HEK293T (cell line): Measurements from ENCODE around the gene RBM20.

Source experiments
- ARNT ChIP-seq: fragments of 450-650 bp; IDR thresholded peaks from 2 replicates; pipeline ENCODE4 v1.6.1; 2017; ENCODE audit warnings: mild to moderate bottlenecking
- BHLHE40 ChIP-seq: fragments of 450-650 bp; IDR thresholded peaks from 2 replicates; pipeline ENCODE4 v1.6.1; 2016; ENCODE audit warnings: mild to moderate bottlenecking, moderate library complexity, borderline replicate concordance
- FOXK2 ChIP-seq: fragments of 450-650 bp; IDR thresholded peaks from 2 replicates; pipeline ENCODE4 v1.6.1; 2016; ENCODE audit warnings: mild to moderate bottlenecking
- FOXM1 ChIP-seq: fragments of 450-650 bp; IDR thresholded peaks from 2 replicates; pipeline ENCODE4 v1.6.1; 2017; ENCODE audit warnings: mild to moderate bottlenecking, borderline replicate concordance
- LEF1 ChIP-seq: fragments of 450-650 bp; IDR thresholded peaks from 2 replicates; pipeline ENCODE4 v1.6.1; 2017; ENCODE audit warnings: mild to moderate bottlenecking, borderline replicate concordance
- PKNOX1 ChIP-seq: fragments of 450-650 bp; IDR thresholded peaks from 2 replicates; pipeline ENCODE4 v1.6.1; 2016
- SP1 ChIP-seq: fragments of 450-650 bp; IDR thresholded peaks from 2 replicates; pipeline ENCODE4 v1.6.1; 2017

GRCh38 chr10:110699859-110700468 is 55.8 kb downstream of the RBM20 start:
- TF ChIP-seq LEF1 = no peak
- TF ChIP-seq FOXM1 = no peak
- no peak for TF ChIP-seq SP1
- no peak for TF ChIP-seq FOXK2
- TF ChIP-seq ARNT = no peak
- TF ChIP-seq PKNOX1 = no peak
- no peak for TF ChIP-seq BHLHE40
